Smooth muscle cell of bladder (primary cell): ENCODE data around the gene CHRM4. TPM values are rescaled to one million over a fixed set of nuclear protein-coding genes. Genes with fewer than 3 reads are reported as not detected.

ENCODE experiments used
- total RNA-seq: library from RNA; depleted of rRNA; stranded (reverse); fragments of >200 nt; gene quantifications from 2 replicates; pipeline ENCODE4 v1.2.3, GENCODE V29; 2014

Gene CHRM4
- total RNA-seq = not detected in 2 replicates

DNA sequence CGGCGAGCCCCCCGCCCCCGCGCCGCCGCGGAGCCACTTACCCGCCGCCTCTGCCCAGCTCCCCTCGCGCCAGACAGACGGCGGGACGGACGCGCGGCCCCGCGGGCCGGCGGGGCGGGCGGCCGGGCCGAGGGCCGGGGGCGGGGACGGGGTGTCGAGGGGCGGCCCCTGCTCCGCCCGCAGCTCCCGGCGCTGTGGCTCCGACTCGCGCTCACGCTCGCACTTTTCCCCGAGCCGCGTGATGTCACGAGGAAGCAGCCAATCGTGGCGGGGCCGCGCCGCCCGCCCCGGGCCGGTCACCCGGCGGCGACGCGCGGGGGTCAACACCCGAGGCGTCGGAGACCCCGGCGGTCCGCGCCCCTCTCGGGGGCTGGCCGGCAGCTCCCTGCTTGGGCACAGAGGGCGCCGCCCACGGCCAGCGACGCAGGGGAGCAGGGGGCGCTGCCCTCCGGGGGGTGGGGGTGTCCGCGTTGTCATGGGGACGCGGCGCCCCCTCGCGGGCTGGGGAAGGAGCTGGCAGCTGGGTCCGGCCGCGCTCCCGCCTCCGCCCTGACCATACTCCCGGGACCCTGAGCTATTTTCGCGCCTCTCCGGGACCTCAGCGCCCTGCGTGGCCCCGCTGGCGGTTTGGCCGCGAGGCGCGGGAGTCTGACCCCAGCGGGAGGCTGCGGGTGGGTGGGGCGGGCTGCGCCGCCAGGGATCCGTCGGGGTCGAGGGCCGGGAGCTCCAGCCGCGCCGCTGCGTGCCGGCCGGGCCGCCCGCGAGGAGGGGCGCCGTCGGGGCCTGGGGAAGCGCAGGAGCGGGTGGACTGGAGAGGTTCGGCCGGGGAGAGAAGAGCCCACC lies at the start of gene CHRM4:
CHRM4 (minus strand) TSS at position 199 of the 843 bp plus-strand sequence. CDS start 5,219 bp downstream, outside the sequence.

GRCh38 chr11:46381048-46381818 lies 10.3 kb downstream of the CHRM4 start, which contains the start of gene MDK:
Gene MDK, plus strand, starts transcription at chr11:46381669. Its CDS starts 389 bp downstream, at chr11:46382058.

DNA sequence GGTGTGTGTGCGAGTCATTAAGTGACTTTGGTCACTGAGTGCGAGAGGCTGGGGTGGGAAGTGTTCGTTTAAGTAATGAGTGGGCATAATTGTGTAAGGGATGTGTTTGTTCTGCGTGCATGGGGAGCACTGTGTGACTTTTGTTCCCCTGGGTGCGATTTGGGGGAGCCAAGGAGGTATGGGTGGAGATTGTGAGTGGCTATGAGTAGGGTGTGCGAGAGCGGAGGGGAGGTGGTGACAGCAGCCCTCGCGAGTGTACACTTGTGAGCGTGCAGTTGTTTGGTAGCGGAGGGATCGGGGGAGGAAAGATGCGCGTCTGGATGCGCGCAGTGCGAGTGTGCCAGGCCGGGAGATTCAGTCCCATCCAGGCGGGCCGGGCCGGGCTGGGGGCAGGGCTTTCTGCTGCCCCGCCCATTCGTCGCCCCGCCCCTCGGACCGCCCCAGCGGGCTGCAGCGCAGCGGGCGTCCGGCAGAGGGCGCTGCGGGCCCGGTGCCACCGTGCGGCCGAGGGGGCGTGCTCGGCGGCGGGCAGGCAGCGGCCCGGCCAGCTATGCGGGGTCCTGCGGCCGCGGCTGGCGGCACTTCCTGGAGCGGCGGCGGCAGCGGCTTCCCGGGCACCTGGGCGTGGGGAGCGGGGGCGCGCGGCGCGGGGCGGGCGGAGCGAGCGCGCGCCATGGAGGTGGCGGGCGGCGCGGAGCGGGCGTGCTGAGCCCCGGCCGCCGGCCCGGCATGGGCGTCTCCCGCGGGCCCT lies 44.5 kb downstream of the CHRM4 start, which contains the start of gene DGKZ:
DGKZ (plus strand) TSS at position 578 of the 751 bp plus-strand sequence. CDS start 197 bp downstream, outside the sequence.

Other genes starting within 250 kb of the CHRM4 start
- gene CREB3L1, start 114.1 kb downstream of the CHRM4 start, total RNA-seq = 30.7 and 45.7 TPM in 2 replicates
- 16.9 and 25.8 TPM in 2 replicates for gene DGKZ, start 44.3 kb downstream of the CHRM4 start, total RNA-seq
- 18.9 and 33.1 TPM in 2 replicates for gene MDK, start 10.1 kb downstream of the CHRM4 start, total RNA-seq
- gene AMBRA1, start 202.2 kb upstream of the CHRM4 start, total RNA-seq = 13.2 and 18.3 TPM in 2 replicates
- 5.0 and 6.6 TPM in 2 replicates for gene HARBI1, start 225.5 kb upstream of the CHRM4 start, total RNA-seq
- gene ATG13, start 225.8 kb upstream of the CHRM4 start, total RNA-seq = 75.1 and 75.2 TPM in 2 replicates